ENCODE data around the gene PRSS57.

Gene PRSS57

GRCh38 chr19:648904-649801, 46.1 kb downstream of the PRSS57 start:
- DNase-seq = no peak

GRCh38 chr19:648305-648704, 46.9 kb downstream of the PRSS57 start:
- DNase-seq = no peak

GRCh38 chr19:647566-648284, 47.5 kb downstream of the PRSS57 start:
- no peak for DNase-seq

GRCh38 chr19:646779-647565, 48.3 kb downstream of the PRSS57 start:
- DNase-seq = no peak

DNA sequence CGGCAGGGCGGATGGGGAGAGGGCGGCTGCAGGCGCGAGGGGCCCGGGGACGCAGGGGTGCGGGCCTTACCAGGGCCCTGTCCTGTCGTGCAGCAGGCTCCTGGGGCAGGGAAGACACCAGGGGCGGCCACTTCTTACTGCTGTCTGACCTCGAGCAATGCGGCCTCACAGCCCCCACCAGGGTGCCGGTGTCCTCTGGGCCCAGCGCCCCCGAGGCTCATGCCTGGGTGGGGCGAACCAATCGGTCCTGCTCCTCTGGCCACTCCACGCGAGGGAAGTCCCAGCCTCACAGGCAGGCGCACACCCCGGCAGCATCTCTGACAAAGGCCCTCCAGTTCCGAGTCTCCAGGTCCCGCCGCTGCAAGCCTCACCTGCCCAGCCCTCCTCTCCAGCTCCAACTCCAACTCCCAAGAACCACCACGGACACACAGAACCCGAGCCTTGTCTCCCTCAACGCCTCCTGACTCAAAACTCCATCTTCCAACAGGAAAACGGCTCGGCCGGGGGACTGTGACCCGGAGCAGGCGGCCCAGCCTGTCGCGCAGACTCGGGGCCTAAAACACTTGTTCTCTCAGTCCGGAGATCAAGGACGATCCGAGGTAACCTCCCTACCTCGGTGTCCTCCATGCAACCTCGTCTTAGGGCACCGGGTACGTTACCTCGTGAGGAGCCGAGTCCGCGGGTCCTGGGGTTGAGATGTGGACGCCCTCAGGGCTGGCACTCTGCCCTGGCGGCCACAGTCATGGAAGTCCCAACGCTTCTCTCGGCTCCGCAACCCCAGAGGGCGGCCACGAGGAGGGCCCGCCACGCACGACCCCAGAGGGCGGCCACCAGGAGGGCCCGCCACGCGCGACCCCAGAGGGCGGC, 49.1 kb downstream of the PRSS57 start:
- DNase-seq = no peak

DNA sequence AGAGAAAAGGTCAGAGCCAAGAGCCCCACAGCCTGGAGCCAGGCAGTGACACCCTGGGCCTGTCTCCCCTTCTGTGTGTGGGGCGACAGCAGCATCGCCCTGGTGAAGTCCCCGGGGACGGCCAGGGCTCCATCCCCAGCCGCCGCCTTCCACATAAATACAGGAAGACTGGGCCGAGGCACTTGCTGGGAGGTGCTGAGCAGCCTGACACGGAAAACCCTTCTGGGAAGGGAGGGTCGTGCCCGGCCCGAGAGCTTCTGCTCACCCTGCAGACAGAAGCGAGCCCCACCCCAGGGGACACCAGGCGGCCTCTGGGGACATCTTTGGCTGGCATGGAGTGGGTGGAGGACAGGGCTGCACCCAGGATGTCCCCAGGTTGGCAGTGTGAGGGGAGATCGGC, 50.5 kb downstream of the PRSS57 start:
- DNase-seq = no peak

DNA sequence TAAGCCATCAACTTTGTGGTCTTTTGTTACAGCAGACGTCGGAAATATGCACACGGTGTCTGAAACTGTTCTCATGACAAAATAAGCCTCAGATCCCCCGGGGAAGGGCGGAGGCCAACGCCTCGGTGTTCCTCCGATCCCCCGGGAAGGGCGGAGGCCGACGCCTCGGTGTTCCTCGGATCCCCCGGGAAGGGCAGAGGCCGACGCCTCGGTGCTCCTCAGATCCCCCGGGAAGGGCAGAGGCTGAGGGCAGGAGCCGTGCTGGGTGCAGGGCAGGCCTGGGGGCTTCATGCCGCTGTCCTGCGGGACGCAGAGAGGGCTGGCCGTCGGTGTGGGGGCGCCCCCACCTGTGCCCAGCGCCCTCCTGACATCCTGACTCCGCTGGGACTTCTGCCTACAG, 50.9 kb downstream of the PRSS57 start:
- DNase-seq = no peak

GRCh38 chr19:643736-644135, 51.5 kb downstream of the PRSS57 start:
- DNase-seq = no peak

GRCh38 chr19:642767-643727, 52.2 kb downstream of the PRSS57 start:
- DNase-seq = no peak

DNA sequence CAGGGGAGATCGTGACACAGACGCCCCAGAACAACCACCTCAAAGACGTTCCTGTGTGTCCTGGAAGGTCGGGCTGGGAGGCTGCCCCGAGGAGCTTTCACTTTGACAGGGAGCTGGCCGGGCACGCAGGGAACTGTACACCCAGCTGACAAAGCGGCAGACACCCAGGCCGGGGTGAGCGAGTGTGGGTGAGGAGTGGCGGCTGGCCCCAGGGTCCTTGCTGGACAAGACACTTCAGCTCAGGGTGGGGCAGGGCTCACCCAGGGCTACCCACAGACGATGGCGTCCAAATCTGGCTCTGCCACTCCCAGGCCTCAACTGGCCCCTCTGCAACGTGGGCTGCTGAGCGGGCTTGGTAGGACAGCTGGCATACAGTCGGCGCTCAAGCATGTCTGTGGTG, 53.5 kb downstream of the PRSS57 start:
- no peak for DNase-seq

GRCh38 chr19:640606-641189, 54.6 kb downstream of the PRSS57 start:
- DNase-seq = no peak

DNA sequence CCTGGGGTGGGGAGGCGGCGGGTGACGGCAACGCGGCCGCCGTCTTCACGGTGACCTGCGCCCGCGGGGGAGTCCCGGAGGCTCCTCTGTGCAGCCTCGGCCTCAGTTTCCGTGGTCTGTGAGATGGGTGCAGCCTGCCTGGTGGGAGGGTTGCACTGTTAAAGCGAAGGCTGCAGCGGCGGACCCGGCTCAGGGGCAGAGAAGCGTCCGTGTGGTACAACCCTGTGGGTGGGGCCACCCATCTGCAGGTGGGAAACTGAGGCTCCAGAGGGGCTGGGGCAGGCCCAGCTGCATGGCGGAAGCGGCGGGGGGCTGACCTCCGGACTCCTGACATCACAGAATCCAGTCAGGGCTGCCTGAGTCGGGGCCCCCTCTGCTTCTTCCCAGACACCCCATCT, 55.1 kb downstream of the PRSS57 start:
- no peak for DNase-seq

DNA sequence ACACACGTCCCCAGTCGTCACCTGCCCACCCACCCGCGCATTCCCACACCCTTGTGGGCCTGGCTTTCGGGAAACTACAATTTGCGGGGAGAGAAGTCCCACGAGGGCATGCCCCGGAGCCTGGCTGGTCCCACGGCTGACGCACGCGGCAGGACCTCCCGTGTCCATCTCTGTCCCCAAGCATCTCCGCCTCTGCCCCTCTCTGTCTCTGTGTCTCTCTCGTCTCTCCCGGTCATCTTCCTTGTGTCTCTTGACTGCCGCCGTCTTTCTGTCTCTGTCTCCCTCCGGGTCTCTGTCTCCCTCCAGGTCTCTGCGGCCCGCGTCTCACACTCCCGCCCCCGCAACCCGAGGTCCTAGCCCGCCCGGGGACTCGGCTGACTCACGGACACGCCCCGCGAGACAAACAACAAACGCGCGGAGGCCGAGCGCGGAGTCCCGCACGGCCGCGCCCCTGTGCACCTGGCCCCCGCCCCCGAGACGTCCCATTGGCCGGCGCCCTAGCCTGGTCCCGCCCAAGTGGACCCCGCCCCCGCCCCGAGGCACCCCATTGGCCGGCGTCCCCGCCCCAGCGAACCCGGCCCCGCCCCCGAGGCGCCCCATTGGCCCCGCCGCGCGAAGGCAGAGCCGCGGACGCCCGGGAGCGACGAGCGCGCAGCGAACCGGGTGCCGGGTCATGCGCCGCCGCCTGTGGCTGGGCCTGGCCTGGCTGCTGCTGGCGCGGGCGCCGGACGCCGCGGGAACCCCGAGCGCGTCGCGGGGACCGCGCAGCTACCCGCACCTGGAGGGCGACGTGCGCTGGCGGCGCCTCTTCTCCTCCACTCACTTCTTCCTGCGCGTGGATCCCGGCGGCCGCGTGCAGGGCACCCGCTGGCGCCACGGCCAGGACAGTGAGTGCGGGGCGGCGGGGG, 55.7 kb downstream of the PRSS57 start, which contains the start of gene FGF22:
Gene FGF22, plus strand, starts transcription at position 627 of the 908 bp plus-strand sequence. Its CDS starts 47 bp downstream, at position 674.
- peak; percentile 78 for DNase-seq

GRCh38 chr19:638906-639252, 56.4 kb downstream of the PRSS57 start:
- no peak for DNase-seq
